ENCODE data around the gene ARIH2. TPM values are rescaled to one million over a fixed set of nuclear protein-coding genes. Genes with fewer than 3 reads are reported as not detected.

The ARIH2 gene
- 62.5 and 72.5 TPM in 2 replicates for total RNA-seq

GRCh38 chr3:48918388-48919214 is at the start of gene ARIH2:
ARIH2 (plus strand) TSS chr3:48918842; CDS start chr3:48927559, 8,717 bp downstream.

GRCh38 chr3:48898383-48899234 is 20.0 kb upstream of the ARIH2 start, which contains the start of gene SLC25A20:
SLC25A20 (minus strand) TSS chr3:48898882; CDS start chr3:48898794, 88 bp downstream.

GRCh38 chr3:48989796-48990635 is 71.4 kb downstream of the ARIH2 start, which contains the start of gene P4HTM:
P4HTM (plus strand) TSS chr3:48990241; CDS start chr3:48990257, 16 bp downstream.

GRCh38 chr3:49007068-49007770 is 88.6 kb downstream of the ARIH2 start, which contains the start of gene WDR6:
WDR6 (plus strand) TSS chr3:49007391; CDS start chr3:49007432, 41 bp downstream.

GRCh38 chr3:49017971-49018706 is 99.5 kb downstream of the ARIH2 start, which contains the start of gene DALRD3:
DALRD3 (minus strand) TSS chr3:49018580; CDS start chr3:49018564, 16 bp downstream.

GRCh38 chr3:49021813-49022687 is 103.4 kb downstream of the ARIH2 start, which contains the start of gene NDUFAF3:
NDUFAF3 (plus strand) TSS chr3:49022121; CDS start chr3:49022145, 24 bp downstream.

GRCh38 chr3:49028673-49029562 is 110.3 kb downstream of the ARIH2 start, which contains the start of gene IMPDH2:
IMPDH2 (minus strand) TSS chr3:49029398; CDS start chr3:49029350, 48 bp downstream.

Other genes with a start within 250 kb of the ARIH2 start
- 3.7 and 4.3 TPM in 2 replicates for gene NCKIPSD, start 232.9 kb upstream of the ARIH2 start, total RNA-seq
- 33.8 and 47.6 TPM in 2 replicates for gene IP6K2, start 201.6 kb upstream of the ARIH2 start, total RNA-seq
- 31.5 and 32.1 TPM in 2 replicates for gene PRKAR2A, start 71.0 kb upstream of the ARIH2 start, total RNA-seq
- gene SLC25A20, start 20.0 kb upstream of the ARIH2 start, total RNA-seq, result 25.3 and 27.3 TPM in 2 replicates
- 3.0 and 3.2 TPM in 2 replicates for gene P4HTM, start 71.4 kb downstream of the ARIH2 start, total RNA-seq
- 90.8 and 94.9 TPM in 2 replicates for gene WDR6, start 88.5 kb downstream of the ARIH2 start, total RNA-seq
- 32.2 and 35.2 TPM in 2 replicates for gene DALRD3, start 99.7 kb downstream of the ARIH2 start, total RNA-seq
- 46.2 and 62.9 TPM in 2 replicates for gene NDUFAF3, start 103.3 kb downstream of the ARIH2 start, total RNA-seq
- gene IMPDH2, start 110.6 kb downstream of the ARIH2 start, total RNA-seq, result 149 and 269 TPM in 2 replicates
- gene QRICH1, start 175.2 kb downstream of the ARIH2 start, total RNA-seq, result 41.9 and 56.0 TPM in 2 replicates
- 477 and 512 TPM in 2 replicates for gene QARS1, start 185.9 kb downstream of the ARIH2 start, total RNA-seq
- 32.7 and 39.1 TPM in 2 replicates for gene USP19, start 202.0 kb downstream of the ARIH2 start, total RNA-seq
- 689 and 1,344 TPM in 2 replicates for gene LAMB2, start 214.2 kb downstream of the ARIH2 start, total RNA-seq
- 16.1 and 16.4 TPM in 2 replicates for gene CCDC71, start 247.5 kb downstream of the ARIH2 start, total RNA-seq